ENCODE results near the gene SKAP1. TPM values are rescaled to one million over a fixed set of nuclear protein-coding genes. Genes with fewer than 3 reads are reported as not detected.

Gene SKAP1
- total RNA-seq, 2 experiments from 2014 or later, result 52.8 to 53.2 TPM

GRCh38 chr17:48152289-48152688 lies 277.7 kb downstream of the SKAP1 start:
- ChIA-PET CTCF (interaction anchor here (0.6 kb wide), 1 partner anchor 333 kb away, joined by 3 read pairs; no protein-coding TSS in a partner anchor), POLR2A (no interaction called here)

- ChIA-PET POLR2A (no interaction called here), CTCF (interaction anchor here (0.5 kb wide), 1 partner anchor 132 kb away, joined by 3 read pairs; no protein-coding TSS in a partner anchor)
Measured at GRCh38 chr17:48151220-48151619, 278.8 kb downstream of the SKAP1 start.

GRCh38 chr17:48150597-48151001 lies 279.4 kb downstream of the SKAP1 start:
- ChIA-PET CTCF (no interaction called here), POLR2A (no interaction called here)

GRCh38 chr17:48149787-48150463 lies 280.1 kb downstream of the SKAP1 start:
- POLR2A ChIA-PET, result no interaction called here
- CTCF ChIA-PET, result no interaction called here

GRCh38 chr17:48148854-48149786 lies 280.9 kb downstream of the SKAP1 start:
- POLR2A ChIA-PET, result no interaction called here
- CTCF ChIA-PET, result no interaction called here

- ChIA-PET POLR2A (no interaction called here), CTCF (no interaction called here)
Measured at GRCh38 chr17:48148029-48148770, 281.8 kb downstream of the SKAP1 start.

- CTCF ChIA-PET, result no interaction called here
- POLR2A ChIA-PET, result no interaction called here
Measured at GRCh38 chr17:48144976-48145798, 284.8 kb downstream of the SKAP1 start.

- CTCF ChIA-PET, result no interaction called here
- POLR2A ChIA-PET, result no interaction called here
Measured at GRCh38 chr17:48144231-48144630, 285.8 kb downstream of the SKAP1 start.

- CTCF ChIA-PET, result interaction anchor here (0.7 kb wide), 1 partner anchor 10 kb away, joined by 3 read pairs; no protein-coding TSS in a partner anchor
Measured at GRCh38 chr17:48143629-48144028, 286.4 kb downstream of the SKAP1 start.

GRCh38 chr17:48139944-48140343 lies 290.1 kb downstream of the SKAP1 start:
- ChIA-PET CTCF (no interaction called here), POLR2A (no interaction called here)

More at GRCh38 chr17:48143629-48144028, 286.4 kb downstream of the SKAP1 start:
- POLR2A ChIA-PET, result interaction anchor here (1.0 kb wide), 1 partner anchor 37 kb away, joined by 3 read pairs; no protein-coding TSS in a partner anchor

- CTCF ChIA-PET, result no interaction called here
- POLR2A ChIA-PET, result no interaction called here
Measured at GRCh38 chr17:48137656-48138055, 292.4 kb downstream of the SKAP1 start.

- ChIA-PET POLR2A (interaction anchor here (1.2 kb wide), 1 partner anchor 27 kb away, joined by 3 read pairs; the partner anchor contains the start of gene SNX11), CTCF (interaction anchor here (0.7 to 1.6 kb wide), 3 partner anchors 23 to 55 kb away, joined by 3 to 6 read pairs (median 3); no protein-coding TSS in a partner anchor)
Measured at GRCh38 chr17:48134912-48135480, 295.0 kb downstream of the SKAP1 start.

- ChIA-PET CTCF (interaction anchor here (0.5 to 1.9 kb wide), 5 partner anchors 10 to 105 kb away, joined by 3 to 4 read pairs (median 3); no protein-coding TSS in a partner anchor), POLR2A (no interaction called here)
Measured at GRCh38 chr17:48132385-48132784, 297.6 kb downstream of the SKAP1 start.

GRCh38 chr17:48131216-48131824 lies 298.7 kb downstream of the SKAP1 start:
- POLR2A ChIA-PET, result interaction anchor here (0.6 kb wide), 1 partner anchor 15 kb away, joined by 3 read pairs; no protein-coding TSS in a partner anchor
- CTCF ChIA-PET, result interaction anchor here (0.5 to 1.9 kb wide), 17 partner anchors 9 to 464 kb away, joined by 3 to 8 read pairs (median 3); partner anchors contain the start of gene SNX11

- ChIA-PET POLR2A (no interaction called here), CTCF (interaction anchor here (1.2 to 1.9 kb wide), 2 partner anchors 11 to 17 kb away, joined by 3 to 5 read pairs; no protein-coding TSS in a partner anchor)
Measured at GRCh38 chr17:48129981-48130380, 300.0 kb downstream of the SKAP1 start.

- ChIA-PET POLR2A (interaction anchor here (1.0 kb wide), 1 partner anchor 16 kb away, joined by 5 read pairs; no protein-coding TSS in a partner anchor), CTCF (interaction anchor here (1.2 kb wide), 1 partner anchor 41 kb away, joined by 3 read pairs; no protein-coding TSS in a partner anchor)
Measured at GRCh38 chr17:48128400-48128799, 301.6 kb downstream of the SKAP1 start.

- ChIA-PET POLR2A (interaction anchor here (1.0 kb wide), 1 partner anchor 15 kb away, joined by 5 read pairs; no protein-coding TSS in a partner anchor), CTCF (no interaction called here)
Measured at GRCh38 chr17:48127371-48128051, 302.5 kb downstream of the SKAP1 start.
